ENCODE measurements around the gene ZNF446.
"Not testable (repeated sequence)": the region's sequence is repeated elsewhere in the genome, so short reads cannot be mapped to it uniquely, and the experiment has no call there.

Gene ZNF446

DNA sequence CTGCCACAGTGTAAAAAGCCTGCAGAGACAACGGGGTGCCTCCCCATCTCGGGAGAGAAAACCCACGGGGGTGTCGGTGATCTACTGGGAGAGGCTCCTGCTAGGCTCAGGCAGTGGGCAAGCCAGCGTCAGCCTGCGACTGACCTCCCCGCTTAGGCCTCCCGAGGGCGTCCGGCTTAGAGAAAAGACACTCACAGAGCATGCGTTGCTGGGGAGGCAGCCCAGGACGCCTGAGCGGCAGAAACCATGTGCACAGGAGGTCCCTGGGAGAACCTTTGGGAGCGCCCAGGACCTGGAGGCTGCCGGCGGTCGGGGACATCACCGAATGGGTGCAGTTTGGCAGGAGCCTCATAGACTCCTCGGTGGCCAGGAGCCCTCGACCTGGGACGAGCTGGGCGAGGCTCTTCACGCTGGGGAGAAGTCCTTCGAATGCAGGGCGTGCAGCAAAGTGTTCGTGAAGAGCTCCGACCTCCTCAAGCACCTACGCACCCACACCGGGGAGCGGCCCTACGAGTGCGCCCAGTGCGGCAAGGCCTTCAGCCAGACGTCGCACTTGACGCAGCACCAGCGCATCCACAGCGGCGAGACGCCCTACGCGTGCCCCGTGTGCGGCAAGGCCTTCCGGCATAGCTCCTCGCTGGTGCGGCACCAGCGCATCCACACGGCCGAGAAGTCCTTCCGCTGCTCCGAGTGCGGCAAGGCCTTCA is 5.2 kb upstream of the ZNF446 start:
- not testable (repeated sequence) for DNase-seq (ENCODE audit: low spot score)

GRCh38 chr19:58471736-58472135 is 4.4 kb upstream of the ZNF446 start:
- no peak for DNase-seq (ENCODE audit: low spot score)

DNA sequence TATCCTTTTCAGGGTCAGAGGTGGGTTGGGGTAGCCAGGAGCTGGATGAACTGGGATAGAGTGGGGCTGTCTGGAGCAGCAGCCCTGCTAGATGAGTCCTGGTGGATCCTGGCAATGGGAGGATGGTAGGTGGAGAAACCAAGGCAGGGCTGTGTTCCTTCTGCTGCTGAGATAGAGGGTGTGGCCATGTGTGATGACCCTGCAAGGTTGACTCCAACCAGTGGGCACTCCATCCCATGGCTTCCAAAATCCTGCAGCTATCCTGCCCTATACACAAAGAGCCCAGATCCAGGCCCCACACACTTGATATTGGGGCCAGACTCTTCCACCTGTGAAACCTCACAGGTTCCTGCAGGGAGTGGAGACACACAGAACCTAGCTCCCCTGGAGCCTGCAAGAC is 2.4 kb upstream of the ZNF446 start:
- DNase-seq (ENCODE audit: low spot score): no peak

- no peak for DNase-seq (ENCODE audit: low spot score)
Measured at GRCh38 chr19:58474291-58474996, 1.7 kb upstream of the ZNF446 start.

DNA sequence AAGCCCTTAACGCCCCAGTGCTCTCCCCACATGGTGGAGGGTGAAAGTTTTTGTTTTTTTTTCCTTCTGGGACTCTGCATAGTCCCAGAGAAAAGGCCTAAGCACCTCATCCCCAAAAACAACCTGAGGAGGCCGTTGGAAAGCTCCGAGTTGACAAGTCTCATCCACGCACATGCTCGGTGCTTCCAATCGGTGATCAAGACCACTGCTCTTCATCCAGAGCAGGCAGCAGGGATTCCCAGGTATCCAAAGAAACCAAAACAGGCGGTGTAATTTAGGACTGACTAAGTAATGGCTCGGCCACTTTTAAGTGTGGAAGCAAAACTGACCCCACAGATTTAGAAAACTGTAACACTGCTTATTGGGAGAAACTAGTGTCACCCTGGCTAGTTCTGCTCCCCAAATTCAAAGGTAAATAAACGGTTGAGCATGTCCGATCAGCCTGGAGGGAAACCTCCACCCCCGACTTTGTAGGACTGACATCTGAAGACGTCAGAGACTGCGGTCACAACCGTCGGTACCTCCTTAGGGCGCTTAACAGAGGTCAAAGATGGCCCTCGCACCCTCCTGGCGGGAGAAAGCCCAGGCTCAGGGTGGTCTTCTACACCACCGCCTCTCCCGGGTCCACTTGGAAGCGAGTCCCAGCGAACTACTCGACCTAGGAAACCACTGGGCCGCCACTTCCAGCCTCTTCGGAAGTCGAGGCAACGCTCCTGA is 997 bp upstream of the ZNF446 start:
- no peak for DNase-seq (ENCODE audit: low spot score)

- no peak for DNase-seq (ENCODE audit: low spot score)
Measured at GRCh38 chr19:58476498-58477015, 405 bp downstream of the ZNF446 start.

GRCh38 chr19:58477130-58477529 is 978 bp downstream of the ZNF446 start:
- no peak for DNase-seq (ENCODE audit: low spot score)

GRCh38 chr19:58477871-58478270 is 1.7 kb downstream of the ZNF446 start:
- no peak for DNase-seq (ENCODE audit: low spot score)

- no peak for DNase-seq (ENCODE audit: low spot score)
Measured at GRCh38 chr19:58479303-58479702, 3.2 kb downstream of the ZNF446 start.

GRCh38 chr19:58479736-58480480 is 3.8 kb downstream of the ZNF446 start:
- no peak for DNase-seq (ENCODE audit: low spot score)

GRCh38 chr19:58480481-58480830 is 4.3 kb downstream of the ZNF446 start:
- no peak for DNase-seq (ENCODE audit: low spot score)

GRCh38 chr19:58480831-58481230 is 4.7 kb downstream of the ZNF446 start:
- DNase-seq (ENCODE audit: low spot score): no peak

GRCh38 chr19:58482372-58482771 is 6.2 kb downstream of the ZNF446 start:
- no peak for DNase-seq (ENCODE audit: low spot score)

GRCh38 chr19:58483776-58484175 is 7.6 kb downstream of the ZNF446 start:
- DNase-seq (ENCODE audit: low spot score): no peak

GRCh38 chr19:58484349-58484748 is 8.2 kb downstream of the ZNF446 start:
- not testable (repeated sequence) for DNase-seq (ENCODE audit: low spot score)

GRCh38 chr19:58491393-58491792 is 15.2 kb downstream of the ZNF446 start:
- no peak for DNase-seq (ENCODE audit: low spot score)

DNA sequence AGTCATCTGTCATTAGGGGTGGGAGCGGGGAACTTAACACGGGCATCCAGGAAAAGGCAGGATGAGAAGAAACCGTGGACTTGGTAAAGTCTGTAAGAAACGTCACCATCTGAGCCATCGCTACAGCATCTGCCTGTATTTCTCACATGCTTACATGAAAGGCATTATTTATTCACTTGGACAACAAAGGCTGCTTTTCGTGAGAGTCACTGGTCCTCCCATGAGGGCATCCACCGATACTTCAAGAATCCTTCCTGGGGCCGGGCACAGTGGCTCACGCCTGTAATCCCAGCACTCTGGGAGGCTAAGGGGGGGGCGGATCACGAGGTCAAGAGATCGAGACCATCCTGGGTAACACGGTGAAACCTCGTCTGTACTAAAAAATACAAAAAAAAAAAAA is 16.1 kb downstream of the ZNF446 start:
- no peak for DNase-seq (ENCODE audit: low spot score)

DNA sequence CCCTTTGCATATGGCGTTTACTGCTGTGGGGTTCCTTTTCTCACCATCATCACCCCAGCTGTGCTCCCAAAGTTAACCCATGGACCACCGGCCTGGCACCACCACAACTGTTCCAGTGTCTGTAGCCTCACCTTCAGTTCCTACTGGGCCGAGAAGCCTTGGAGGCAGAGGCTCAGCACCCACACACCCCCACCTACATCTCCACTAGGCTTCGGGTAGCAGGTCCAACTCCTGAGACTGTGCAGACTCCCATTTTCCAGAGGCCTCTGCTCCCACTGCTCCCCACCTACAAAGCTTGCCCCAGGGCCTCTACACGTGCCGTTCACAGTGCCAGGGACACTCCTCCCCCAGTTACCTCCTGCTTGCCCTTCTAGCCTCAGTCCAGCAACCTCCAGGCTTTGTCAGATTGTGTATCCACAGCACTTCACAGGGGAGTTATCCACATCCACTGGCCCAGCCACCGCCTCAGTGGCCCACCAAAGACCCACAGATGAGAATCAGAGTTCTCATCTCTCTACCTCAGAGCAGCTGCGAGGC is 21.6 kb downstream of the ZNF446 start:
- DNase-seq (ENCODE audit: low spot score): no peak

- DNase-seq (ENCODE audit: low spot score): no peak
Measured at GRCh38 chr19:58498316-58499020, 22.3 kb downstream of the ZNF446 start.

DNA sequence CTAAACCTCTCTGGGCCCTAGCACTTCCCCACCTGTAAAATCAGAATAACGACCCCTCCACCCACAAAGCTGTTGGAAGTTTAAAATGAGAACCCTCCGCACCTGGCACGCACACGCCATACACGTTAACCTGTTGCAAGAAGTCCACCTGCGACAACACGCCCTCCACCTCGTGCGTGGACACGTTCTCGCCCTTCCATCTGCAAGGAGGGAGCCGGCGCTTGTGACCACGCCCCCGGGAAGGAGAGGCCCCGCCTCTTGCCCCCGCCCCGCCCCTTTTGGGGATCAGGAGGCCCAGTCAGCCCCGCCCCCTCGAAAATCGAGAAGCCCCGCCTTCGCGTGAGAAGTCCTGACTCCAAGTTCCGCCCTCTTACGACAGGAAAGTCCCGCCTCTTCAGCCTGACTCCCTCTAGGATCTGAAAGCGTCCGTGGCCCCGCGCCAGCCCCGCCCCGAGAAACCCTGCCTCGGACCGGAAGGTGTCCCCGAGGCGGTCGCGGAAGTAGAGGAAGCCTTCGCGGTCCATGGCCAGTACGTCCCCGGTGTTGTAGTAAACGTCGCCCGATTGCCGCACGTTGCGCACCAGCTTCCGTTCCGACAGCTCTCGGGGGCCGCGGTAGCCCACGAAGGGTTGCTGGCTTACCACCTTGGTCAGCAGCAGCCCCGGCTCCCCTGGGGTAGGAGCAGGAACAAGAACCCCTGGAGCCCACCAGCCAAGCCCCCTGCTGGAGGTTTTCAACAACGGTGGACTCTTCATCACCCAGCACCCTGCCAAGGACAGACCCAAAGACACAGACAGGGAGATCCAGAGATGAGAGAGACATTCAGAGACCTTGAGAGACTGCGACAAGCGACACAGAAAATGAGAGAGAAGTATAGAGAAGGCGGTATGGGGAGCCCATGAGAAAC is 23.1 kb downstream of the ZNF446 start:
- peak; percentile 80 for DNase-seq (ENCODE audit: low spot score)
